Neural crest cell (in vitro differentiated cells): Measurements from ENCODE around the gene TPM2. TPM values are rescaled to one million over a fixed set of nuclear protein-coding genes. Genes with fewer than 3 reads are reported as not detected.

Experiments used
- DNase-seq: peaks from one replicate; pipeline ENCODE4 v3.0.0; 2021; ENCODE audit warnings: low read depth, mixed read lengths, low spot score
- H3K27ac Mint-ChIP-seq: one replicate; pipeline ENCODE4 v1.8.0; 2021; ENCODE audit warnings: mild to moderate bottlenecking, mixed read lengths; ENCODE audit not compliant: unreplicated experiment
- H3K27me3 Mint-ChIP-seq: 2 replicates; pipeline ENCODE4 v1.8.0; 2021; ENCODE audit warnings: low read depth, mild to moderate bottlenecking, mixed read lengths
- H3K36me3 Mint-ChIP-seq: 2 replicates; pipeline ENCODE4 v1.8.0; 2021; ENCODE audit warnings: low read depth, mild to moderate bottlenecking, mixed read lengths
- H3K4me1 Mint-ChIP-seq: 2 replicates; pipeline ENCODE4 v1.8.0; 2021; ENCODE audit warnings: mixed read lengths
- H3K4me3 Mint-ChIP-seq: one replicate; pipeline ENCODE4 v1.8.0; 2021; ENCODE audit warnings: mild to moderate bottlenecking, mixed read lengths
- H3K9me3 Mint-ChIP-seq: 2 replicates; pipeline ENCODE4 v1.8.0; 2021; ENCODE audit warnings: mixed read lengths
- total RNA-seq: library from RNA; stranded (reverse); gene quantifications from 2 replicates; pipeline ENCODE4 v1.2.1, GENCODE V29; 2021
- TF ChIP-seq, protein P1 (sequence below): fragments of 200-600 bp; sonication (generic); conservative IDR thresholded peaks from 2 replicates; pipeline ENCODE4 v1.5.0; 2021; ENCODE audit warnings: antibody characterized with exemption, mild to moderate bottlenecking

Gene TPM2
- total RNA-seq, 1 donor from 2014 or later = 159 TPM

DNA sequence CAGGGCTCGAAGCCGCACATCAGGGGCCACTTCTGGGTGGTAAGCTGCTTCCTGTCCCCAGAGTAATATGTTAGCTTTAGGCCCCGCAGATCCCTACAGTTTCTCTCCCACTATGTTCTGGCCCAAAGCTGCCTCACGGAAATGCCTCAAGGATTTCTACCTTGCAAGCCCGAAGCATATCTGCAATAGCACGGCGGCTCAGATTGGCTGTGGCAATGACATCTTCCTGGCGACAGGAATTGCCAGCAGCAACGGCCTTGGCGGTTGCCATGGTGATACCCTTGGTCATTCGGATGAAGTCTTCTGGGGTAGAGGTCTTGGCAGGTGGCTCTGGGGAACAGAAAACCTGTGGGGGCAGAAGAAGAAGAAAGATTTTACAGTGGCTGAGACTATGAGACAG, 10.3 kb upstream of the TPM2 start:
- Mint-ChIP-seq H3K36me3 (peaks cover 16% of the 10 kb centered on the region), H3K4me1 (no peaks in the 10 kb centered on the region), H3K9me3 (no peaks in the 10 kb centered on the region), H3K27me3 (no peaks in the 10 kb centered on the region), H3K27ac (no peak overlapping the region), H3K4me3 (no peak overlapping the region)
- DNase-seq = no peak
- TF ChIP-seq, protein P1, sequence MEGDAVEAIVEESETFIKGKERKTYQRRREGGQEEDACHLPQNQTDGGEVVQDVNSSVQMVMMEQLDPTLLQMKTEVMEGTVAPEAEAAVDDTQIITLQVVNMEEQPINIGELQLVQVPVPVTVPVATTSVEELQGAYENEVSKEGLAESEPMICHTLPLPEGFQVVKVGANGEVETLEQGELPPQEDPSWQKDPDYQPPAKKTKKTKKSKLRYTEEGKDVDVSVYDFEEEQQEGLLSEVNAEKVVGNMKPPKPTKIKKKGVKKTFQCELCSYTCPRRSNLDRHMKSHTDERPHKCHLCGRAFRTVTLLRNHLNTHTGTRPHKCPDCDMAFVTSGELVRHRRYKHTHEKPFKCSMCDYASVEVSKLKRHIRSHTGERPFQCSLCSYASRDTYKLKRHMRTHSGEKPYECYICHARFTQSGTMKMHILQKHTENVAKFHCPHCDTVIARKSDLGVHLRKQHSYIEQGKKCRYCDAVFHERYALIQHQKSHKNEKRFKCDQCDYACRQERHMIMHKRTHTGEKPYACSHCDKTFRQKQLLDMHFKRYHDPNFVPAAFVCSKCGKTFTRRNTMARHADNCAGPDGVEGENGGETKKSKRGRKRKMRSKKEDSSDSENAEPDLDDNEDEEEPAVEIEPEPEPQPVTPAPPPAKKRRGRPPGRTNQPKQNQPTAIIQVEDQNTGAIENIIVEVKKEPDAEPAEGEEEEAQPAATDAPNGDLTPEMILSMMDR = no peak

DNA sequence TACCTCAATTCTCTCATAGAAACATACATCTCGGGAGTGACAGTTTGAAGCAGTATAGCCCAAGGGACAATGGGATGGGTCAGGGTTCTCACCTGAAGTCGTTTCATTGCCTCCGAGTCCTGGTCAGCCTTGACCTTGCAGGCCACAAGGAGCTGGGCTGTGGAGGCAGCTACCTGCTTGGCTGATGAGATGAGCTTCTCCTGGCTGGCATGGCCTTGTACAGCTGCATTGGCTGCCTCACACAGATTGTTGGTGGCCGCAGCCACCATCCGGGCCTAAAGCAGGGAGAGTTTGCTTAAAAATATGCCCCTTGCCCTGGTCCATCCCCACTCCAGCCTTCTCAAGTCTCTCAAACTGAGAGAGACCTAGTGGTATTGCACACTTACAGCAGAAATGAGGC, 8.5 kb upstream of the TPM2 start:
- Mint-ChIP-seq H3K4me3 (no peak overlapping the region), H3K27ac (no peak overlapping the region), H3K4me1 (no peaks in the 10 kb centered on the region), H3K9me3 (no peaks in the 10 kb centered on the region), H3K36me3 (peaks cover 9% of the 10 kb centered on the region), H3K27me3 (no peaks in the 10 kb centered on the region)
- TF ChIP-seq, protein P1 = no peak
- DNase-seq = no peak

DNA sequence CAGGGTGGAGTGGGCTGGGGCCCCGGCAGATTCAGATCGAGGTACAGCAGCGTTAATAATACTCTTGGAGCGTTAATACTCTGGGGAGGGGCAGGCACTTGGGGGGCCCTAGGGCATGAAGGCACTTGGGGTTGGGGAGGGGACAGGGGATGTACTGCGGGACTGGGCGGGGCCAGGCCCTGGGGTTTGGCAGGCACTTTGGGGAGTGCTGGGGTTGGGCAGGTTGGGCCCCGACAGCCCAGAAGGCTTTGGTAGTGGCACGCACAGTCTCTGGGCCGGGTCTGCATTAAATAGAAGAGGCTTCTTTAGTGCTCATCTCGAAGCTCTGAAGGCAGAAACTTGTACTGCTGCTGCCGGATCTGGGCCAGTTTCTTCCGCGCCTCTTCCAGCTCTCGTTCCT, 7.8 kb upstream of the TPM2 start:
- DNase-seq = no peak
- Mint-ChIP-seq H3K27me3 (no peaks in the 10 kb centered on the region), H3K4me3 (no peak overlapping the region)

DNA sequence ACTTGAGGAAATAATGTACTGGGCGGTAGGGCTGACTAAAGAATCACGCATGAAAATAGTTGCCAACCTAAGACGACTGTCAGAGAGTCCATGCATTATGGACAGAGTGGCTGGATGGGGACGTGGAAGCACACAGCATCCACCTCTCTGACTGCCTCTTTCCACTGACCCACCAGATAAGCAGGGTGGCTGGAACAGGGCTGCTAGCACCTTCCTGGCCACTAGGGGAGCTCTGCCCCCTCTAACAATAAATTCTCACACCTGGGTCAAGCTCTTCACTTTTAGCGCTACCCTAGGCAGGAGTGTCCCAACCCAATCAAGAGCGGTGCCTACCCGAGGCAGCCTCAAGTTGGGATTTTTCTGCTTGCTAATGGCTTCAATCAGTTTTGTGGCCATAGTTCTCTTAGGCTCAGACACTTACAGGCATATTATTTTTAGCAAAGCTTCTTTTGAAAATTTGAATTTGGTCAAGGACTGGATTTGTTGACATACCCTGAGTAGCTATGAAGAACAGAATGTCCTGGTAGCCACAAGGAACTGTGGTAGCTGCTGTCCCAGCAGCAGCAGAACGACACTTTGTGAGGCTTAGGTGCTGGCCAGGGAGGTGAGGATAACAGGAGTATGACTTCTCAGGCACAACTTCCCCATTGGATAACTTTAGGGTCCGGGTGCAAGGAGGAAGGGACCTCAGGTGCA, 6.9 kb upstream of the TPM2 start:
- TF ChIP-seq, protein P1 = peak; percentile 84
- peak; percentile 49 for DNase-seq
- no peaks in the 10 kb centered on the region for H3K27me3 Mint-ChIP-seq
- peaks cover 3% of the 10 kb centered on the region for H3K36me3 Mint-ChIP-seq
- H3K4me1 Mint-ChIP-seq = peaks cover 5% of the 10 kb centered on the region
- no peak overlapping the region for H3K27ac Mint-ChIP-seq
- no peaks in the 10 kb centered on the region for H3K9me3 Mint-ChIP-seq
- peak overlapping the region; percentile 56 for H3K4me3 Mint-ChIP-seq

More for the DNA sequence above, 7.8 kb upstream of the TPM2 start:
- Mint-ChIP-seq H3K4me1 (no peaks in the 10 kb centered on the region), H3K27ac (no peak overlapping the region), H3K9me3 (no peaks in the 10 kb centered on the region), H3K36me3 (peaks cover 3% of the 10 kb centered on the region)
- TF ChIP-seq, protein P1 = no peak

DNA sequence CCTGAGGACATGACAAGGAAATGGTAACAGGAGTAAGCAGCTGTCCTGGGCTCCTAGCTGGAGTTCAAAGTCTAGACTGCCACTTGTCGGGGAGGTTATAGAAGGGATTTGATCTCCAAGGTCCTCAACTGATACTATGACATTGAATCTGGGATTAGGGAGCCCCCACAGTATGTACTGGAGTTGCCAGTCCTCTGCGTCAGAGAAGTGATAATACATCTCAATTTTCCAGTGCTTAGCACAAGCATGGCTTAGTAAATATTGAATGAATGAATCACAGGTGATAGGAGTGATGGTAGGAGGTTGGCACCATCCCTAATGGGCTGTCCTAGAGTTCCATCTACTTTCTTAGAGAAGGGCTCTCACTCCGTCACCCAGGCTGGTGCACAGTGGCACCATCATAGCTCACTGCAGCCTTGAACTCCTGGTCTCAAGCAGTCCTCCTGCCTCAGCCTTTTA, 6.2 kb upstream of the TPM2 start:
- H3K27ac Mint-ChIP-seq = no peak overlapping the region
- peaks cover 3% of the 10 kb centered on the region for H3K36me3 Mint-ChIP-seq
- H3K4me3 Mint-ChIP-seq = peak overlapping the region; percentile 56
- no peaks in the 10 kb centered on the region for H3K27me3 Mint-ChIP-seq
- TF ChIP-seq, protein P1 = no peak
- H3K9me3 Mint-ChIP-seq = no peaks in the 10 kb centered on the region
- DNase-seq = no peak
- peaks cover 11% of the 10 kb centered on the region for H3K4me1 Mint-ChIP-seq
